Caco-2 (cell line): Measurements from ENCODE around the gene GRIN1. TPM values are rescaled to one million over a fixed set of nuclear protein-coding genes. Genes with fewer than 3 reads are reported as not detected.
"Not testable (repeated sequence)": the region's sequence is repeated elsewhere in the genome, so short reads cannot be mapped to it uniquely, and the experiment has no call there.

ENCODE experiments used
- BruUV-seq: library from RNA; stranded (reverse); fragments of 400-500 nt; replicated peaks from 2 replicates; lab custom pipeline; 2021; lab: Mats Ljungman, UMichigan
- CTCF ChIA-PET: fragments of 300-600 bp; sonication (Branson Sonifier 250); formaldehyde crosslinking; loops from one replicate; lab custom pipeline; 2022; ENCODE audit warnings: antibody characterized with exemption; lab: Charles Lee
- POLR2A ChIA-PET: fragments of 300-600 bp; sonication (Branson Sonifier 250); formaldehyde crosslinking; loops from one replicate; lab custom pipeline; 2022; ENCODE audit warnings: antibody characterized with exemption; lab: Charles Lee
- DNase-seq, 2 experiments: peaks; one replicate each; pipeline versions ENCODE4 v3.0.0 to v3.0.0-alpha.2; 2020 to 2022
- H3K27me3 ChIP-seq: replicated peaks from 2 replicates; pipeline ENCODE4 v1.6.0; 2011; ENCODE audit warnings: low read length; ENCODE audit not compliant: control insufficient read depth, insufficient read depth
- H3K36me3 ChIP-seq: 2 replicates; pipeline ENCODE4 v1.5.1; 2011; ENCODE audit warnings: low read length; ENCODE audit not compliant: control insufficient read depth, insufficient read depth
- H3K4me1 ChIP-seq: fragments of 250-450 bp; sonication (Bioruptor Pico); 2 replicates; pipeline ENCODE4 v1.5.1; 2020; ENCODE audit warnings: mild to moderate bottlenecking
- H3K4me3 ChIP-seq: 2 replicates; pipeline ENCODE4 v1.5.1; 2011; ENCODE audit warnings: low read depth, mild to moderate bottlenecking, control low read depth, low read length
- H3K9me3 ChIP-seq: fragments of 250-450 bp; sonication (Bioruptor Pico); 2 replicates; pipeline ENCODE4 v1.5.1; 2020; ENCODE audit warnings: mild to moderate bottlenecking, moderate library complexity
- H3K27ac Mint-ChIP-seq: one replicate; pipeline ENCODE4 v1.8.0; 2022; ENCODE audit warnings: mixed read lengths; ENCODE audit not compliant: unreplicated experiment
- H3K27me3 Mint-ChIP-seq: one replicate; pipeline ENCODE4 v1.8.0; 2022; ENCODE audit warnings: mixed read lengths; ENCODE audit not compliant: insufficient read depth, unreplicated experiment
- H3K36me3 Mint-ChIP-seq: one replicate; pipeline ENCODE4 v1.8.0; 2022; ENCODE audit warnings: mild to moderate bottlenecking, mixed read lengths; ENCODE audit not compliant: insufficient read depth, unreplicated experiment
- H3K4me1 Mint-ChIP-seq: one replicate; pipeline ENCODE4 v1.8.0; 2022; ENCODE audit warnings: low read depth, mixed read lengths; ENCODE audit not compliant: unreplicated experiment
- H3K4me3 Mint-ChIP-seq: one replicate; pipeline ENCODE4 v1.8.0; 2022; ENCODE audit warnings: mild to moderate bottlenecking, moderate library complexity, mixed read lengths; ENCODE audit not compliant: unreplicated experiment
- H3K9me3 Mint-ChIP-seq: one replicate; pipeline ENCODE4 v1.8.0; 2022; ENCODE audit warnings: mixed read lengths; ENCODE audit not compliant: unreplicated experiment
- CTCF ChIP-seq, 2 experiments: fragments of 200-600 bp in 1 of 2; IDR thresholded peaks; 1 replicate in 1 of 2; 2 replicates in 1 of 2; pipeline versions ENCODE4 v1.5.1 to v1.8.0; 2011 to 2022; ENCODE audit warnings: antibody characterized with exemption in 1 of 2, control low read depth in 1 of 2, inconsistent platforms in 1 of 2, low read depth in 1 of 2, low read length in 1 of 2, mild to moderate bottlenecking in 1 of 2, moderate library complexity in 1 of 2; ENCODE audit not compliant: insufficient read depth in 1 of 2, severe bottlenecking in 1 of 2, unreplicated experiment in 1 of 2
- intact Hi-C: fragments of 100-400 bp; cut with micrococcal nuclease; formaldehyde crosslinking; loops from one replicate; pipeline ENCODE4 v1.10.0; 2022; ENCODE audit not compliant: unreplicated experiment
- total RNA-seq: library from RNA; stranded (reverse); gene quantifications from 2 replicates; pipeline ENCODE4 v1.2.3, GENCODE V29; 2022

GRIN1 gene
- total RNA-seq, 1 experiment from 2014 or later = 3.7 TPM

DNA sequence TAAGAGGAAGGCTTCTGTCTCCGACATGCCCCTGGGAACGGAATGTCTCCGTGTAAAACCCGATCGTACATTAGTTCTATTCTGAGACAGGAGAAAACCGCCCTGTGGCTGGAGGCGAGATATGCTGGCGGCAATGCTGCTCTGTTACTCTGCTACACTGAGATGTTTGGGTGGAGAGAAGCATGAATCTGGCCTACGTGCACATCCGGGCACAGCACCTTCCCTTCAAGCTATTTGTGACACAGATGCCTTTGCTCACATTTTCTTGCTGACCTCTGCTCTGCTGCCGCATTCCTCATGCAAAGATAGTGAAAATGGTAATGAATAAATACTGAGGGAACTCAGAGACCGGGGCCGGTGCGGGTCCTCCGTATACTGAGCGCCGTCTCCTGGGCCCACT lies 22.2 kb upstream of the GRIN1 start:
- Histone ChIP-seq H3K9me3 (no peaks in the 10 kb centered on the region), H3K4me1 (peaks cover 29% of the 10 kb centered on the region), H3K36me3 (no peaks in the 10 kb centered on the region), H3K27me3 (no peaks in the 10 kb centered on the region), H3K4me3 (no peak overlapping the region)
- peak overlapping the region; percentile 51 for H3K4me3 Mint-ChIP-seq
- peaks cover 7% of the 10 kb centered on the region for H3K36me3 Mint-ChIP-seq
- peak; percentile 47 to 72 for DNase-seq
- ChIA-PET CTCF (interaction anchor here (0.7 to 1.0 kb wide), 4 partner anchors 49 to 120 kb away, joined by 3 to 9 read pairs (median 4); no protein-coding TSS in a partner anchor), POLR2A (interaction anchor here (0.6 to 1.5 kb wide), 3 partner anchors 30 to 488 kb away, joined by 4 read pairs; partner anchors contain the start of genes MAN1B1 and TUBB4B)
- H3K9me3 Mint-ChIP-seq = no peaks in the 10 kb centered on the region
- peaks cover 17% of the 10 kb centered on the region for H3K4me1 Mint-ChIP-seq
- no TSS peak for BruUV-seq
- intact Hi-C loops = loop anchor here (2.0 kb wide), 1 partner anchor 110 kb away; the partner anchor contains the start of gene RNF224
- H3K27ac Mint-ChIP-seq = peak overlapping the region; percentile 64
- TF ChIP-seq CTCF (IDR thresholded peaks at IDR 0.05; ENCODE audit: insufficient read depth in 1 of 2, low read depth in 1 of 2, low read length in 1 of 2, severe bottlenecking in 1 of 2, unreplicated experiment in 1 of 2) = no peak
- no peaks in the 10 kb centered on the region for H3K27me3 Mint-ChIP-seq

DNA sequence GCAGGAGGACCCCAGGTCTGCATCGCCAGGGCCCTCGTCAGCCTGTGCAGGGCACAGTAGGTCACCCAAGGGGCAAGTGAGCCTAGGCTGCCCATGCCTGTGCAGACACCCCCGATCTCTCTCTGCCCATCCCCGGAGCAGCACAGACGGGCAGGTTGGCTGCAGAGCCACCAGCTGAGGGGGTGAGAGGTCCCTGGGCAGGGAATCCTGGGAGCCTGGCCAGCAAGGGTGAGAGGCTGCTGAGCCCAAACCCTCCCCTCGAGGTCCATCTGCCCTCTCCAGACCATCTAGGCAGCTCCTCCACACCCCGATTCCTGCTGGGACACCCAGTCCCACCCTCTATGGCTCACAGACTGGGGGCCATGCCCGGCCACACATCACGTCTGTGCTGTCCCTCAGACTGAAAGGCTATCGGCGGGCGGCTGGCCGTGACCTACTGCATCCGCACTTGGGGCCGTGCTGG lies 21.7 kb upstream of the GRIN1 start:
- intact Hi-C loops = loop anchor here (2.0 kb wide), 1 partner anchor 110 kb away; the partner anchor contains the start of gene RNF224
- ChIA-PET CTCF (interaction anchor here (0.5 to 1.0 kb wide), 3 partner anchors 17 to 119 kb away, joined by 3 to 9 read pairs (median 3); no protein-coding TSS in a partner anchor), POLR2A (interaction anchor here (0.6 to 1.5 kb wide), 3 partner anchors 30 to 488 kb away, joined by 4 read pairs; partner anchors contain the start of genes MAN1B1 and TUBB4B)
- H3K36me3 Mint-ChIP-seq = peaks cover 7% of the 10 kb centered on the region
- no peaks in the 10 kb centered on the region for H3K9me3 Mint-ChIP-seq
- Histone ChIP-seq H3K4me1 (peaks cover 29% of the 10 kb centered on the region), H3K4me3 (no peak overlapping the region), H3K27me3 (no peaks in the 10 kb centered on the region), H3K9me3 (no peaks in the 10 kb centered on the region), H3K36me3 (no peaks in the 10 kb centered on the region)
- H3K27me3 Mint-ChIP-seq = no peaks in the 10 kb centered on the region
- TF ChIP-seq CTCF (IDR thresholded peaks at IDR 0.05; ENCODE audit: insufficient read depth in 1 of 2, low read depth in 1 of 2, low read length in 1 of 2, severe bottlenecking in 1 of 2, unreplicated experiment in 1 of 2) = no peak
- peak overlapping the region; percentile 64 for H3K27ac Mint-ChIP-seq
- H3K4me1 Mint-ChIP-seq = peaks cover 17% of the 10 kb centered on the region
- peak in 1 of 2 experiments; percentile 41 for DNase-seq
- peak overlapping the region; percentile 51 for H3K4me3 Mint-ChIP-seq
- no TSS peak for BruUV-seq

GRCh38 chr9:137118092-137118603 lies 20.8 kb upstream of the GRIN1 start:
- peaks cover 29% of the 10 kb centered on the region for H3K4me1 ChIP-seq
- H3K36me3 ChIP-seq, H3K27me3 Mint-ChIP-seq, H3K27me3 ChIP-seq, H3K36me3 Mint-ChIP-seq, H3K4me3 ChIP-seq, H3K9me3 ChIP-seq, DNase-seq, H3K9me3 Mint-ChIP-seq, BruUV-seq, H3K4me3 Mint-ChIP-seq, intact Hi-C loops, H3K27ac Mint-ChIP-seq: not testable (repeated sequence)
- CTCF ChIA-PET = interaction anchor here (0.7 to 1.1 kb wide), 3 partner anchors 9 to 118 kb away, joined by 3 read pairs; no protein-coding TSS in a partner anchor
- peaks cover 17% of the 10 kb centered on the region for H3K4me1 Mint-ChIP-seq
- POLR2A ChIA-PET = interaction anchor here (0.6 kb wide), 1 partner anchor 13 kb away, joined by 3 read pairs; no protein-coding TSS in a partner anchor

GRCh38 chr9:137121927-137122795 lies 16.8 kb upstream of the GRIN1 start:
- POLR2A ChIA-PET = interaction anchor here (0.7 kb wide), 1 partner anchor 120 kb away, joined by 5 read pairs; no protein-coding TSS in a partner anchor

More at GRCh38 chr9:137121927-137122795, 16.8 kb upstream of the GRIN1 start:
- intact Hi-C loops, H3K4me3 ChIP-seq, H3K27me3 Mint-ChIP-seq, H3K36me3 ChIP-seq, H3K4me1 ChIP-seq, H3K9me3 Mint-ChIP-seq, H3K9me3 ChIP-seq, H3K36me3 Mint-ChIP-seq, H3K4me3 Mint-ChIP-seq, BruUV-seq, H3K27me3 ChIP-seq, DNase-seq: not testable (repeated sequence)
- peaks cover 14% of the 10 kb centered on the region for H3K4me1 Mint-ChIP-seq
- CTCF ChIA-PET = interaction anchor here (1.3 kb wide), 1 partner anchor 301 kb away, joined by 5 read pairs; the partner anchor contains the start of gene EXD3
- peak overlapping the region; percentile 66 for H3K27ac Mint-ChIP-seq
